ENCODE measurements around the gene FBXO21.

- TF ChIP-seq CTCF (IDR thresholded peaks at IDR 0.05) (no peak), EP300 (IDR thresholded peaks at IDR 0.05) (no peak)
Measured at GRCh38 chr12:117130801-117131200, 59.5 kb downstream of the FBXO21 start.

Measured in upper lobe of left lung (tissue), 4 donors.